HG03045 (cell line): ENCODE results near the gene CPB1.

Experiments used
- ATAC-seq: cut with Tn5 transposase; IDR thresholded peaks from one replicate; pipeline ENCODE4 v1.9.1; 2021; ENCODE audit warnings: mild to moderate bottlenecking, moderate library complexity; ENCODE audit not compliant: unreplicated experiment

Gene CPB1

DNA sequence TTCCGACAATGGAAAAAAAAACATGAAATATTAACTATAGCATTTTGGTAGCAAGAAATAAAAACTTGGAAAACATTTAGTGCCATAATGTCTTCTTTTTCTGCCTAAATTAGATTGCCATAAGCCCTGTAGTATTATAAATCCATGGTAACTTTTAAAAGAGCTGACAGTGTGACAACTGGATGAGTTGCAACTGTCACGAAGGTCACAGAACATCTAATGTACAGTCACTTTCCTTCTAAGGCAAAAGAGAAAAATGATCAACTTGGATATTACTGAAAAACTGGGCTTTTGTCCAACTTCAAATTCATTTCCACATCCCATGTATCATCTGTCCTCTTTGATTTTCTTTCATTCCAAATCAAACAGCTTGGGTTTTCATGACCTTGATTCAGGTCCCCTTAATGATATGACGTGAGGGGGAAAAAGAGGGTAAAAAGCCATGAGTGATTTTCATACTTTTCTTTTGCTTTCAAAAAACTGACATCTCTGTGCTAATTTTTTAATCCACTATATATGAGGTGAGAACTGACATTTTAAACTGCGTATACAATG lies 602 bp downstream of the CPB1 start:
- no peak for ATAC-seq

- ATAC-seq = no peak
Measured at GRCh38 chr3:148829926-148830325, 2.3 kb downstream of the CPB1 start.

DNA sequence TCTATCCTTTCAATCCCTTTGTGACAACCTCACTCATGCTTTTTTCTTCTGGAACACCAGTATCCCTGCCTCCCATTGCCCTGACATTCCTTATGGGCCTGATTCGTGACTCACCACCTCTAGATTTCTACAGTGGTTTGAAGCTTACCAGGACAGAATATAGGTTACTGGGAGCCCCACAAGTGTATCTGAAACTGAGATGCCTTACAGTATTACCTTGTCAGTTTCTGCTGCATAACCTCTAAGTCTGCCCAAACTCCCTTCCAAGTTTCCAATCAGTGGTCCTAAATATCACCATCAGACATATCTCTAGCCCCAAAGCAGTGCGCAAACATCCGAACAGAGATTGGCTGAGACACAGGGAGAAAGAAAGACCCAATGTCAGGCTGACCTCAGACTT lies 5.6 kb downstream of the CPB1 start:
- no peak for ATAC-seq

DNA sequence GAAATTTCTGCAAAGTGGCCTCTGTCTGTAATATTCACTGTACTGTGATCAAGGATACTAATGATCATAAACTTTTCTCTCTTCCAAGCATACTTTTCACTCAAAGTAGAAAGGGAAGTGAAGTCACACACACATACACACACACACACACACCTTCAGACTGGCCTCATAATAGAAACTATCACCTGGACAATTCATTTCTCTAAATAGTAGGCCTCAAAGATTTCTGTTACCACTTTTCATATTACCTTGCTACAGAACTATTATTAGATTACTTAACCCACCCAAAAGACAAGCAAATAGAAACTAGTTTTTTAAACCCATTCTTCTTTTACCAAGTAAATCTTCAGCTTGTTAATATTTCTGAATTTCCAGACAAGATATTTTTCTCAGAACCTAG lies 12.2 kb downstream of the CPB1 start:
- ATAC-seq = no peak

DNA sequence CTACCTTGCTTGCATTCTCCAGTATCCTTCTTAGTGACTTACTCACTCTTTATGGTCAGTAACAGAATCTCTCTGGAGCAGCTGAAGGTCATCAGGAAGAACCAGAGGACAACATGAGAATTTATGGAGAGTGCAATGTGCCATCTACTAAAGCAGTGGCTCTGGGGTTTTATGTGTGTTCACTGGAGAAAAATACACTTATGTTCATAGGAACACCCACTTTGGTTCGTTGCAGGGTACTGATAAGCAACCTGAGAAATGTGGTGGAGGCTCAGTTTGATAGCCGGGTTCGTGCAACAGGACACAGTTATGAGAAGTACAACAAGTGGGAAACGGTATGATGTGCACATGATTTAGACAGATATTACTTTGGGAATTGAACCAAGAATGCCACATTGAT lies 12.8 kb downstream of the CPB1 start:
- ATAC-seq = no peak

GRCh38 chr3:148845756-148846395 lies 18.3 kb downstream of the CPB1 start:
- no peak for ATAC-seq

- no peak for ATAC-seq
Measured at GRCh38 chr3:148847351-148847750, 19.7 kb downstream of the CPB1 start.

GRCh38 chr3:148848410-148848809 lies 20.8 kb downstream of the CPB1 start:
- ATAC-seq = no peak

- ATAC-seq = no peak
Measured at GRCh38 chr3:148852271-148852992, 24.8 kb downstream of the CPB1 start.

- no peak for ATAC-seq
Measured at GRCh38 chr3:148853076-148853475, 25.5 kb downstream of the CPB1 start.

- no peak for ATAC-seq
Measured at GRCh38 chr3:148854061-148854460, 26.4 kb downstream of the CPB1 start.

- no peak for ATAC-seq
Measured at GRCh38 chr3:148856384-148856783, 28.8 kb downstream of the CPB1 start.

DNA sequence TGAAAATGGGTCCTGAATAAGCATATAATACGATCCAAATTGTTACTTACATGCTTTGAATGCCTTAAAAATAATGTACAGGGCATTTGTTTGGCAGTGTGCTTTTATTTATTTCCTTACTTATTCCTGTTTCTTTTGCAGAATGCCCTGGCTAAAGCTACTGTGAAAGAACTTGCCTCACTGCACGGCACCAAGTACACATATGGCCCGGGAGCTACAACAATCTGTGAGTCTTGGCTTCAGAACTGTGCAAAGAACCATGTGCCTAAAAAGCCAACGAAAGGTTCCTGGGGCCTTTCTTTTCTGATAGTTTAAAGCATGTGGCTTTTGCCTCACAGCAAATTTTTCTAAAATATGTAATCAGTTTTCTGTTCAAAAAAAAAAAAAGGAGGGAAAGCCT lies 29.7 kb downstream of the CPB1 start:
- no peak for ATAC-seq

DNA sequence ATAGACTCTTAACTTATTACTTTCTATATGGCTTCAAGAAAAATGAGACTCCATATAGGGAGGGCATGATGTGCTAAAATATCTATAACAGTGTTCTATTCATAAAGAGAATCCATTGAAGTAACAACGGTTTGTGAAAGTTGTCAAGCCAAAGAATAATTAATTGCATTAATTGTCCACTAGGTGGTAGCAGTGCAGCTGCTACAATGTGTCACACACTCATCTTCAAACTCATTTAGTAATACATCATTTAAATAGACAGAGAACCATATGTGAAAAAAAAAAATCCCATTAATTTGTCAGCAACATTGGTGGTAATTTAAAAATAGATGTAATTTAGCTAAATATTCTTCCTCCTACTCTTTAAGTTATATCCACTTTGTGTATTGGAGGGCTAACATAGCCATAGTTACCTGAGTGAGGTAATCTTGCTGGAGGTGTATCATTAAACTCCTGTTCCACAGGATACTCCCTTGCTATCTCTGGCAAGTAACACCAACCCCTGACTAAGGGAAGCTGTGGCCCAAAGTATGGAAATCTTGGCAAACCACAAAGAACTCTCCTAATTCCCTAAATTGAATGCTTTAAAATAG lies 33.8 kb downstream of the CPB1 start:
- ATAC-seq = peak; percentile 76

- no peak for ATAC-seq
Measured at GRCh38 chr3:148863297-148863696, 35.7 kb downstream of the CPB1 start.

- no peak for ATAC-seq
Measured at GRCh38 chr3:148863814-148864213, 36.2 kb downstream of the CPB1 start.

DNA sequence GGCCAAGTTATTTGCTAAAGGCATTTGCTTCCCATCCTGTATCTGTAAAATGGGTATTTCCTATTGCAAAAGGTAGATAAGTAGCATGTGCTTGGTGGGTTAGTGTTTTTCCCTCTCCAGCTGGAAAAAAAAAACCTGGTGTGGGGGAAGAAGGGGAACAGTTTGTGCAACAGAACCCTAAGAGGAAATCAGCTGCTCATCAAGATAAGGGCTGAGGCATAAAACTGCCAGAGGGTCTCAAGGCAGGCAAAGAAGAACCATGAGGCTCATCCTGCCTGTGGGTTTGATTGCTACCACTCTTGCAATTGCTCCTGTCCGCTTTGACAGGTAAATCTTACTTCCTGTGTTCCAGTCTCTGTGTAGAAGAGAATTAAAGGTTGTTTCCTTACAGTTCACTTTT lies 37.4 kb downstream of the CPB1 start, which contains the start of gene CPA3:
CPA3 (plus strand) TSS at position 248 of the 400 bp plus-strand sequence; CDS start at position 260, 12 bp downstream.
- no peak for ATAC-seq

GRCh38 chr3:148866261-148866660 lies 38.6 kb downstream of the CPB1 start:
- ATAC-seq = no peak

DNA sequence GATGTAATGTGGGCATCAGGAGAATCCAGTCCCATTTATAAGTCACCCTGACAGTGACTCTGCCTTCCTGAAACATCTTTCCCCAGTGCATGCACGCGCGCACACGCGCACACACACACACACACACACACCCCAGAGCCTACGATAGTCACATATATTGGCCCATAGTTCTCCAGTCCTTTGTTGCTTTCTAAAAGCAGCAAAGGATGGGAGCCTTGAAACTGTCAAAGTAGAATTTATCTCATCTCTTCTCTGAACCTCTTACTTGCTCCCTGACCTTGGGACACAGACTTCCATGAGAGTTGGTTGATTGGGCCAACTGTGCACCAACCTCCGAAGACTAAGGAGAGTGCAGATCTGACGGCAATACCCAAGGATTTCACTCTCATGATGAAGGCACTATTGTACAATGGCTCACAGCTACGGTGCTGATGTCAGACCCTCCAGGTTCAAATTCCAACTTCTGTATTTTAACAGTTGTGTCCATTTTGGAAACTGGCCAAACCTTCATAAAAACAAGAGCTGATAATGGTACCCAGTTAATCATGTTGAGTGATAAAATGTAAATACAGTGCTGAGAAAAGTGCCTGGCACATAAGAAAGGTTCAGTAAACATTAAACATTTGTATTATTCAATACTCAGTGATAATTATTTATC lies 45.8 kb downstream of the CPB1 start:
- ATAC-seq = no peak

GRCh38 chr3:148873977-148874376 lies 46.4 kb downstream of the CPB1 start:
- no peak for ATAC-seq

DNA sequence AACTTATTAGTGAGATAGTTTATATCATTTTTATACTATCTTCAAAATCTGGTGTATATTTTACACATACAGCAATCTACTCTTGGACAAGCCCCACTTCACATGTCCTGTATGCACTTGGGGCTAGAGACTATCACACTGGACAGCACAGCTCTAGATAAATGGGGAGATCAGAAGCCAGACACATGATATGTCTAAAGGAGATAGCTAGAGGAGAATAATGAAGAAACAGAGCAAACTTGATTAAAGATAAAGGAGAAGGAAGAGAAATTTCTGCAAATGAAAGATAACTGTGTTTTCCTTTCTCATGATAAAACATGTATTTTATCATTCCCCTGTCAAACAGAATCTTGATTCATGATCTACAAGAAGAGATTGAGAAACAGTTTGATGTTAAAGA lies 50.5 kb downstream of the CPB1 start:
- ATAC-seq = no peak
